OCI-LY3 (cell line): ENCODE measurements around the gene KAZN.

Source experiments
- H2AFZ ChIP-seq: fragments of 200-600, 300-600 bp; shearing (Covaris generic); 2 replicates; pipeline ENCODE4 v1.6.0; 2014; ENCODE audit warnings: antibody characterized with exemption, low read depth, low read length
- H3K27ac ChIP-seq: fragments of 200-600, 300-600 bp; sonication (generic); 2 replicates; pipeline ENCODE4 v1.5.1; 2014; ENCODE audit warnings: mild to moderate bottlenecking, low read length, moderate library complexity, mixed read lengths
- H3K27me3 ChIP-seq: fragments of 200-600, 300-600 bp; sonication (generic); 2 replicates; pipeline ENCODE4 v1.6.1; 2014; ENCODE audit warnings: low read depth, low read length, mixed read lengths
- H3K36me3 ChIP-seq: fragments of 200-600, 300-600 bp; sonication (generic); replicated peaks from 2 replicates; pipeline ENCODE3; 2014; ENCODE audit warnings: low read depth, low read length, mixed read lengths
- H3K4me1 ChIP-seq: fragments of 300-600, 200-600 bp; sonication (generic); 2 replicates; pipeline ENCODE4 v1.6.1; 2014; ENCODE audit warnings: low read length, mixed read lengths
- H3K4me2 ChIP-seq: fragments of 200-600, 300-600 bp; sonication (generic); 2 replicates; pipeline ENCODE4 v1.6.1; 2014; ENCODE audit warnings: low read length, mixed read lengths
- H3K4me3 ChIP-seq: fragments of 300-600, 200-600 bp; sonication (generic); 2 replicates; pipeline ENCODE4 v1.5.1; 2014; ENCODE audit warnings: antibody characterized with exemption, mild to moderate bottlenecking, low read length, moderate library complexity
- H3K79me2 ChIP-seq: fragments of 300-600, 200-600 bp; shearing (Covaris generic); 2 replicates; pipeline ENCODE4 v1.6.1; 2014; ENCODE audit warnings: mild to moderate bottlenecking, low read length, mixed read lengths
- H3K9ac ChIP-seq: fragments of 300-600, 200-600 bp; shearing (Covaris generic); 2 replicates; pipeline ENCODE4 v1.6.0; 2014; ENCODE audit warnings: mild to moderate bottlenecking, low read length, moderate library complexity
- H3K9me3 ChIP-seq: fragments of 200-600, 300-600 bp; shearing (Covaris generic); 2 replicates; pipeline ENCODE4 v1.6.1; 2014; ENCODE audit warnings: low read length, mixed read lengths; ENCODE audit not compliant: insufficient read depth
- H4K20me1 ChIP-seq: fragments of 200-600, 300-600 bp; sonication (generic); 2 replicates; pipeline ENCODE4 v1.6.1; 2016; ENCODE audit warnings: low read length, mixed read lengths; ENCODE audit not compliant: insufficient read depth
- EZH2phosphoT487 ChIP-seq: fragments of 200-600 bp; shearing (Covaris generic); IDR thresholded peaks from 2 replicates; pipeline ENCODE4 v1.6.1; 2018; ENCODE audit warnings: antibody characterized with exemption, mixed run types, low read depth
- TF ChIP-seq, protein P1 (sequence below): fragments of 200-600, 300-600 bp; sonication (generic); IDR thresholded peaks from 2 replicates; pipeline ENCODE4 v1.5.1; 2014; ENCODE audit warnings: antibody characterized with exemption, low read length, low read depth

Gene KAZN

DNA sequence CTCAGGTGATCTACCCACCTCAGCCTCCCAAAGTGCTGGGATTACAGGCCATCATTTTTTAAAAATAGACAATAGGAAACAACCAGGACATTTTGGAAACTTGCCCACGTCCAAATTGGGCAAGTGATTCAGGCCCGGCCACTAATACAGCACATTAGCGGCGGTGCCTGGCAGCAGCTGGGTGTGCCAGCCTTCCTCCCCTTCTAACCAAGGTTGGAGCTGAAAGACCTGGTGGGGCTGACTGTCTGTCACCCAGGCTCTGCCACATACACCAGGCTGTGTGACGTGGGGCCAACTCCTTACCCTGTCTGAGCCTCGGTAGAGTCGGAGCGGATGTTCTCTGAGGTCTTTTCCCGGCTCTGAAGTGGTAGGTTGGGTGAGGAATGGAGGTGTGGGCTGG lies 525.4 kb downstream of the KAZN start:
- H3K27ac ChIP-seq = no peak overlapping the region
- H3K27me3 ChIP-seq = no peaks in the 10 kb centered on the region
- H4K20me1 ChIP-seq = no peaks in the 10 kb centered on the region
- H3K36me3 ChIP-seq = no peaks in the 10 kb centered on the region
- TF ChIP-seq, protein P1, sequence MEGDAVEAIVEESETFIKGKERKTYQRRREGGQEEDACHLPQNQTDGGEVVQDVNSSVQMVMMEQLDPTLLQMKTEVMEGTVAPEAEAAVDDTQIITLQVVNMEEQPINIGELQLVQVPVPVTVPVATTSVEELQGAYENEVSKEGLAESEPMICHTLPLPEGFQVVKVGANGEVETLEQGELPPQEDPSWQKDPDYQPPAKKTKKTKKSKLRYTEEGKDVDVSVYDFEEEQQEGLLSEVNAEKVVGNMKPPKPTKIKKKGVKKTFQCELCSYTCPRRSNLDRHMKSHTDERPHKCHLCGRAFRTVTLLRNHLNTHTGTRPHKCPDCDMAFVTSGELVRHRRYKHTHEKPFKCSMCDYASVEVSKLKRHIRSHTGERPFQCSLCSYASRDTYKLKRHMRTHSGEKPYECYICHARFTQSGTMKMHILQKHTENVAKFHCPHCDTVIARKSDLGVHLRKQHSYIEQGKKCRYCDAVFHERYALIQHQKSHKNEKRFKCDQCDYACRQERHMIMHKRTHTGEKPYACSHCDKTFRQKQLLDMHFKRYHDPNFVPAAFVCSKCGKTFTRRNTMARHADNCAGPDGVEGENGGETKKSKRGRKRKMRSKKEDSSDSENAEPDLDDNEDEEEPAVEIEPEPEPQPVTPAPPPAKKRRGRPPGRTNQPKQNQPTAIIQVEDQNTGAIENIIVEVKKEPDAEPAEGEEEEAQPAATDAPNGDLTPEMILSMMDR = no peak
- TF ChIP-seq EZH2phosphoT487 = no peak
- H2AFZ ChIP-seq = no peak overlapping the region
- no peak overlapping the region for H3K4me3 ChIP-seq
- no peak overlapping the region for H3K4me2 ChIP-seq
- H3K79me2 ChIP-seq = no peaks in the 10 kb centered on the region
- H3K9me3 ChIP-seq = no peaks in the 10 kb centered on the region
- H3K9ac ChIP-seq = no peak overlapping the region
- H3K4me1 ChIP-seq = no peaks in the 10 kb centered on the region

DNA sequence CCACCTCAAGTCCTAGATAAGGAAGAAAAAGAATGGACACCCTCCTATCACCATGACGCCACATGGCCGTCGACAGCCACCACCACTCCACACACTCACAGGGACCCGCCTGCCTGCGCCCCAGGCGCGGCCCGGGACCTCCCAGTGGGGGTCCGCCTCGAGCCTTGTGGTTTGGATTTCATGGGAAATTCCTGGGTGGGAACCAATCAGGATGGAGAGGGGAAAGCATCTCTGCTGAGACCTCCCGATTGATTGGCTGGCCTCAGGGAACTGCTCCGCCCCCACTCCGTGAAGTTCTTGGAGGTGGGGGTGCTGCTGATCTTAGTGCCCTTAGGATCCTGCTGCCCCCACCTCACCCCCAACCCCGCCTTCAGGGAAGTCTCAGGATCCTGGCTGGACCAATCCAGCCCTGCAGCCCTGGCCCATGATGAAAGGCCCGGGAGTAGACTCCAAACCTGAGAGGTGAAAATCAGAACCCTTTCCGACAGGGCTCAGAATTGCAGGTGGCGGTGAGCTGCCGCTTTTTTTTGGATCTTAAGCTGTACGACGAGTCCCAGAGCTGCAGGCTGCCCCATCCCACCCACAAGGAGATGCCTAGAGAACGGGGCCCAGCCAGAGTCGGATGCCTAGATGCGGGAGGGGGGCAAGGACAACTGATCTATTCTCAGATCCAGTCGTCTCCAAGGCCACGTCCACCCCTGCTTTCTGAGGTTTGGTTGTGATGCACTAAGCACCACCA lies 526.0 kb downstream of the KAZN start:
- H3K27me3 ChIP-seq = no peaks in the 10 kb centered on the region
- no peak overlapping the region for H3K9ac ChIP-seq
- no peaks in the 10 kb centered on the region for H3K4me1 ChIP-seq
- no peak overlapping the region for H3K4me2 ChIP-seq
- no peak overlapping the region for H3K27ac ChIP-seq
- H2AFZ ChIP-seq = no peak overlapping the region
- no peak for TF ChIP-seq EZH2phosphoT487
- TF ChIP-seq, protein P1 = no peak
- no peaks in the 10 kb centered on the region for H3K36me3 ChIP-seq
- no peaks in the 10 kb centered on the region for H3K9me3 ChIP-seq
- no peaks in the 10 kb centered on the region for H4K20me1 ChIP-seq
- H3K79me2 ChIP-seq = no peaks in the 10 kb centered on the region
- no peak overlapping the region for H3K4me3 ChIP-seq

DNA sequence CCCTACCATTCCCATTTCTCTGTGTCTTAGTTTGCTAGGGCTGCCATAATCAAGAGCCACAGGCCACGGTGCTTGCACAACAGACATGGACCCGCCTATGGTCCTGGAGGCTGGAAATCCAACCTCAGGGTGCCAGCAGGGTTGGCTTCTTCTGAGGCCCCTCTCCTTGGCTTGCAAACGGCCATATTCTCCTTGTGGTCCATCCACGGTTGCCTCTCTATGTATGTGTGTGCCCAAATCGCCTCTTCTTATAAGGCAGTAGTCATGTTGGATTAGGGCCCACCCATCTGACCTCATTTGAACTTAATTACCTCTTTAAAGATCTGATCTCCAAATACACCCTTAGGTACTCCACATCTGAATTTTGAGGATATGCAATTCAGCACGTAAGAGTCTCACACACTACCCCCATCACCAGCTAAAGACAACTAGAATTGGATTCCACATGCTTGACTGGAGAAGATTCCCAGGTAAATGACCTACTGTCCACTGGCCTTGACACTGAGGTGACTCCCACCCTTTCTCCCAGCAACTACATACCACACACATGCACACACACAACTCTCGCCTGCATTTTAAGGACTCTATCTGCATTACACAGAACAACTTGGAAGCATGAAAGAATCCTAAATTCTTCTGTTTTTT lies 526.7 kb downstream of the KAZN start:
- Histone ChIP-seq H3K36me3 (no peaks in the 10 kb centered on the region), H2AFZ (no peak overlapping the region), H3K27me3 (no peaks in the 10 kb centered on the region), H4K20me1 (no peaks in the 10 kb centered on the region), H3K4me3 (no peak overlapping the region), H3K4me2 (no peak overlapping the region), H3K79me2 (no peaks in the 10 kb centered on the region), H3K27ac (no peak overlapping the region), H3K9ac (no peak overlapping the region), H3K9me3 (no peaks in the 10 kb centered on the region), H3K4me1 (no peaks in the 10 kb centered on the region)
- TF ChIP-seq, protein P1 = no peak
- no peak for TF ChIP-seq EZH2phosphoT487

DNA sequence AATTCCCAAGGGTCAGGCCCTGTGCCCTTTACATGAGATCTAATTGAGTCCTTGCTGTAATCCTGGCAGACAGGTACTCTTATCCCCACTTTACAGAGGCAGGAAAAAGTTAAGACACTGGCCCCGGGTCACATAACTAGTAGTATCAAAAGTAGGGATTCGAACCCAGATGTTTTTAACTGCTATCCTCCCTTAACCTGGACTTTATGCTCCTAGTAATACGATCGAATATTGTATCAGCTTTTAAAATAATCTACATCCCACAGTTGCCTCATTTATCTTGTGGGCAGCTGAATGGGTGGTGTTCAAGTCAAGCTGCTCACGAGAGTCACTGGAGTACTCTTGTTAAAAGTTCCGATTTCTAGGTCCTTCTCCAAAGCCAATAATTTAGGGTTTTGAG lies 529.6 kb downstream of the KAZN start:
- Histone ChIP-seq H3K27me3 (no peaks in the 10 kb centered on the region), H4K20me1 (no peaks in the 10 kb centered on the region), H3K4me3 (no peak overlapping the region), H2AFZ (no peak overlapping the region), H3K4me2 (no peak overlapping the region), H3K79me2 (no peaks in the 10 kb centered on the region), H3K36me3 (no peaks in the 10 kb centered on the region), H3K4me1 (no peaks in the 10 kb centered on the region), H3K9me3 (no peaks in the 10 kb centered on the region), H3K9ac (no peak overlapping the region), H3K27ac (no peak overlapping the region)
- TF ChIP-seq, protein P1 = no peak
- no peak for TF ChIP-seq EZH2phosphoT487
